K562 (cell line): ENCODE measurements around the gene APOLD1. TPM values are rescaled to one million over a fixed set of nuclear protein-coding genes. Genes with fewer than 3 reads are reported as not detected.

Experiments
- CEBPB ChIP-seq: fragments of 450-650 bp; IDR thresholded peaks from 2 replicates; pipeline ENCODE4 v1.6.1; 2016; ENCODE audit warnings: missing genetic modification characterization, missing compliant biosample characterization
- CSDE1 ChIP-seq, 2 experiments: fragments of 450-650 bp; IDR thresholded peaks; 2 replicates each; pipeline ENCODE4 v1.6.1; 2016; ENCODE audit warnings: mild to moderate bottlenecking in 1 of 2
- OTX1 ChIP-seq: fragments of 450-650 bp; formaldehyde crosslinking; IDR thresholded peaks from 2 replicates; pipeline ENCODE4 v1.4.0; 2022; ENCODE audit warnings: mild to moderate bottlenecking
- polyA plus RNA-seq, 8 experiments: library from polyadenylated mRNA; depleted of rRNA in 4 of 8; stranded (reverse) in 5 of 8; unstranded in 3 of 8; fragments of >200 nt; fragmentation: Nextera tagmentation in 2 of 8; fragmentation: Illumina TruSeq in 1 of 8; extraction: Ambion mirVana in 2 of 8; extraction: Trizol in 1 of 8; gene quantifications; 2 replicates each; pipeline versions ENCODE4 v1.2.1 to v1.2.3, GENCODE V29; 2011 to 2014; ENCODE audit warnings: inconsistent platforms in 1 of 8, missing spikeins in 1 of 8
- total RNA-seq, 7 experiments: library from RNA; depleted of rRNA in 6 of 7; stranded (reverse); fragments of >200 nt in 6 of 7; fragmentation: Illumina TruSeq in 2 of 7; extraction: Trizol in 2 of 7; gene quantifications; 2 replicates each; pipeline versions ENCODE4 v1.2.1 to v1.2.3, GENCODE V29; 2011 to 2021; ENCODE audit warnings: low replicate concordance in 1 of 7
- TF ChIP-seq, protein P1 (sequence below): sonication (generic); formaldehyde crosslinking; IDR thresholded peaks from 2 replicates; pipeline ENCODE4 v1.8.0; 2023; ENCODE audit warnings: mild to moderate bottlenecking, missing genetic modification reagents
- TF ChIP-seq, protein P2 (sequence below): fragments of 450-650 bp; conservative IDR thresholded peaks from 2 replicates; pipeline ENCODE4 v1.6.1; 2016; ENCODE audit warnings: missing genetic modification characterization, low read depth, mild to moderate bottlenecking, missing compliant biosample characterization, moderate library complexity

APOLD1 gene
- total and polyA plus RNA-seq, 9 of the 15 experiments (the other 6 are each of a cell fraction or from before 2014, with no cell fraction given) = 0.28 to 1.1 (median 0.61) TPM

- TF ChIP-seq, protein P1, sequence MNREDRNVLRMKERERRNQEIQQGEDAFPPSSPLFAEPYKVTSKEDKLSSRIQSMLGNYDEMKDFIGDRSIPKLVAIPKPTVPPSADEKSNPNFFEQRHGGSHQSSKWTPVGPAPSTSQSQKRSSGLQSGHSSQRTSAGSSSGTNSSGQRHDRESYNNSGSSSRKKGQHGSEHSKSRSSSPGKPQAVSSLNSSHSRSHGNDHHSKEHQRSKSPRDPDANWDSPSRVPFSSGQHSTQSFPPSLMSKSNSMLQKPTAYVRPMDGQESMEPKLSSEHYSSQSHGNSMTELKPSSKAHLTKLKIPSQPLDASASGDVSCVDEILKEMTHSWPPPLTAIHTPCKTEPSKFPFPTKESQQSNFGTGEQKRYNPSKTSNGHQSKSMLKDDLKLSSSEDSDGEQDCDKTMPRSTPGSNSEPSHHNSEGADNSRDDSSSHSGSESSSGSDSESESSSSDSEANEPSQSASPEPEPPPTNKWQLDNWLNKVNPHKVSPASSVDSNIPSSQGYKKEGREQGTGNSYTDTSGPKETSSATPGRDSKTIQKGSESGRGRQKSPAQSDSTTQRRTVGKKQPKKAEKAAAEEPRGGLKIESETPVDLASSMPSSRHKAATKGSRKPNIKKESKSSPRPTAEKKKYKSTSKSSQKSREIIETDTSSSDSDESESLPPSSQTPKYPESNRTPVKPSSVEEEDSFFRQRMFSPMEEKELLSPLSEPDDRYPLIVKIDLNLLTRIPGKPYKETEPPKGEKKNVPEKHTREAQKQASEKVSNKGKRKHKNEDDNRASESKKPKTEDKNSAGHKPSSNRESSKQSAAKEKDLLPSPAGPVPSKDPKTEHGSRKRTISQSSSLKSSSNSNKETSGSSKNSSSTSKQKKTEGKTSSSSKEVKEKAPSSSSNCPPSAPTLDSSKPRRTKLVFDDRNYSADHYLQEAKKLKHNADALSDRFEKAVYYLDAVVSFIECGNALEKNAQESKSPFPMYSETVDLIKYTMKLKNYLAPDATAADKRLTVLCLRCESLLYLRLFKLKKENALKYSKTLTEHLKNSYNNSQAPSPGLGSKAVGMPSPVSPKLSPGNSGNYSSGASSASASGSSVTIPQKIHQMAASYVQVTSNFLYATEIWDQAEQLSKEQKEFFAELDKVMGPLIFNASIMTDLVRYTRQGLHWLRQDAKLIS = no peak
- TF ChIP-seq, protein P2, sequence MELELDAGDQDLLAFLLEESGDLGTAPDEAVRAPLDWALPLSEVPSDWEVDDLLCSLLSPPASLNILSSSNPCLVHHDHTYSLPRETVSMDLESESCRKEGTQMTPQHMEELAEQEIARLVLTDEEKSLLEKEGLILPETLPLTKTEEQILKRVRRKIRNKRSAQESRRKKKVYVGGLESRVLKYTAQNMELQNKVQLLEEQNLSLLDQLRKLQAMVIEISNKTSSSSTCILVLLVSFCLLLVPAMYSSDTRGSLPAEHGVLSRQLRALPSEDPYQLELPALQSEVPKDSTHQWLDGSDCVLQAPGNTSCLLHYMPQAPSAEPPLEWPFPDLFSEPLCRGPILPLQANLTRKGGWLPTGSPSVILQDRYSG = no peak
- no peak for TF ChIP-seq CEBPB (tag)
- no peak for TF ChIP-seq OTX1 (CRISPR knock-in tag)
- no peak for TF ChIP-seq CSDE1 (IDR thresholded peaks at IDR 0.05)
Measured at GRCh38 chr12:12836571-12836970, 51.1 kb downstream of the APOLD1 start (continued).
